GM12801 (cell line): Measurements from ENCODE around the gene GRK2.

ENCODE experiments used
- CTCF ChIP-seq: IDR thresholded peaks from one replicate; pipeline ENCODE4 v1.5.1; 2011; ENCODE audit warnings: control low read depth; ENCODE audit not compliant: insufficient read length; ENCODE audit errors: extremely low read depth

GRK2 gene

GRCh38 chr11:67285541-67286498, 19.5 kb downstream of the GRK2 start:
- TF ChIP-seq CTCF: no peak

GRCh38 chr11:67286621-67287333, 20.5 kb downstream of the GRK2 start:
- TF ChIP-seq CTCF: no peak

- no peak for TF ChIP-seq CTCF
Observed at GRCh38 chr11:67287355-67288197, 21.3 kb downstream of the GRK2 start.

- TF ChIP-seq CTCF: no peak
Observed at GRCh38 chr11:67288198-67288451, 21.9 kb downstream of the GRK2 start.

GRCh38 chr11:67288452-67289225, 22.4 kb downstream of the GRK2 start:
- TF ChIP-seq CTCF: no peak

GRCh38 chr11:67289226-67289650, 23.0 kb downstream of the GRK2 start, which contains the start of gene ANKRD13D:
Gene ANKRD13D (plus strand): TSS chr11:67289303. CDS start chr11:67289461, 158 bp downstream.
- no peak for TF ChIP-seq CTCF
